Islet of Langerhans (tissue), 1 donor: ENCODE measurements around the gene LRRC28.
"Not testable (repeated sequence)": the region's sequence is repeated elsewhere in the genome, so short reads cannot be mapped to it uniquely, and the experiment has no call there.

Source experiments
- FAIRE-seq: peaks from one replicate; lab custom pipeline; 2011; peaks lifted over from hg19 to GRCh38; lab: Jason Lieb, UNC

LRRC28 gene

DNA sequence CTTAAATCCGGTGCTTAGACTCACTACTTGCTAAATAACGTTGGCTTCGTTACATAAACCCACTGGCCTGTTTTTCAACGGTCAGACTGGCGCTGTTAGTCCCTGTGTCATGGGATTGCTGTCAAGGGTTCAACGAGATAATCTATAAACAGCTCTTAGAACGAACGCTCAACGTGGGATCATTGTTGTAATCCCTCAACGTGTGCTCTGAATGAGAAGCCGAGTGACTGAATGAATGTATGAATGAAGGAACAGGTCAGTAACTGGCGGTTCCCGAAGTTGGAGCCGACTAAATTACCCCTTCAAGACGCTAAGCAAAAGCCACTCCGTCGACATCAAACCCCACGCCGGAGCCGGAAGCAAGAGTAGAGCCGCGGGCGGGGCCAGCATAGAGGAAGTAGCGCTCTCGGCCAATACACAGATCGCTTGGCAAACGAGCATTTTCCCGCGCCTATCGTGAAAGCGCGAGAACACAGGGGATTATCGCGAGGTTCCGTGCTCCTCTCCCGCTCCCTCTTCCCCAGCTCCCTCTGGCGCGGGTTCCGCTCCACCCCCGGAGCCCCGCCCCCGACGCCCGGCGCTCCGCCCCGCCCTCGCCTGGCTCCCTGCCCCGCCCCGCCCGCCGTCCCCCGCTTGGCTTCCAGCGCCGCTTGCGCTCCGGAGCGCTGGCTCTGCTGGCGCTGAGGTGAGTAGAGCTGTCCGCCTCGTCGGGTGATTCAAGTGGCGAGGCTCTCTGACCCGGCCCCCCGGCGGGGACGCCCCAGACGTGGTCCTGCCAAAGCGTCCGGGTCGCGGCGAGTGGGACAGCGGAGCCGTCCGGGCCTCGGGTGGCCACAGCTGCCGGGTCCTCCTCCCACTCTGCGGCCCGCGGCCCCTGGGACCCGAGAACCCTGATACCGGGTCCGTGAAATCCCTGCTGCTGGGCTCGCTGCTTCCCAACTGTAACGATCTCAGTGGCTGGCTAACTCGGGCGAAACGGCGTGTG is at the start of gene LRRC28:
Gene LRRC28, plus strand, starts transcription at position 625 of the 985 bp plus-strand sequence. CDS start 4,477 bp downstream, outside the sequence.
- FAIRE-seq, result peak; percentile 97

DNA sequence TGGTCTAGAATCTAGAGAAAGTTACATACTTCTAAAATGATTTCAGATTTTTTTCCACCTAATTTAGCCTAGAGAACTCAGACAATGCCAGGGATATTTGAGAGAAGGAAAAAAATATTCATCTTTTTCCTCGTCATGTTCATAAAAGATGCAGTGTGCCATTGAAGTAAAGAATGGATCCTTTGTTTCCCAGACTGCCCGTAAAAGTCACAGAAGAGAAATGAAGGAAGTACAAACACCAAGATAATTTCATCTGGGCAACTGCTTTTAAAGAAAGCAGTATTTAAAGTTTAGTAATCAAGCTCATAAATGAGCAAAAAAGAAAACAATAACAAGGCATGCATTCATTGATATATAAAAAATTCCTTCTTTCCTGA is 49.1 kb upstream of the LRRC28 start:
- no peak for FAIRE-seq

GRCh38 chr15:99207672-99208071 is 43.6 kb upstream of the LRRC28 start:
- FAIRE-seq, result no peak

DNA sequence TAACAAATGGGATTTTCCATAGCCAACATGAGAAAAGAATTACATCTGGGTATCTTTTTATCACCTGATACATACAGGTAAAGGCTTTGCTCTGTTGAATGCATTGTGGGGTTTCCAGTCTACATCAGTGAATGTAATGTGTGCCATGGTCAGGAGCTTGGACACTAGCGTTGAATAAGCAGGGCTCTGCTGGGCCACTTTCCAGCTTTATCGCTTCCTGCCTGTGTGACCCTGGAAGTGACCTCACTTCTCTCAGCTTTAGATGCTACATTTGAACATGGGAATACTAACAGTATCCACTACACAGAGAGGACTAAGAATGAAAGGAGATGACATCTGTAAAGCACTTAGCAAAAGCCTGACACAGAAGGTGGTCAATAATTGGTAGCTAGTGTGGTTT is 42.0 kb upstream of the LRRC28 start:
- FAIRE-seq, result no peak

DNA sequence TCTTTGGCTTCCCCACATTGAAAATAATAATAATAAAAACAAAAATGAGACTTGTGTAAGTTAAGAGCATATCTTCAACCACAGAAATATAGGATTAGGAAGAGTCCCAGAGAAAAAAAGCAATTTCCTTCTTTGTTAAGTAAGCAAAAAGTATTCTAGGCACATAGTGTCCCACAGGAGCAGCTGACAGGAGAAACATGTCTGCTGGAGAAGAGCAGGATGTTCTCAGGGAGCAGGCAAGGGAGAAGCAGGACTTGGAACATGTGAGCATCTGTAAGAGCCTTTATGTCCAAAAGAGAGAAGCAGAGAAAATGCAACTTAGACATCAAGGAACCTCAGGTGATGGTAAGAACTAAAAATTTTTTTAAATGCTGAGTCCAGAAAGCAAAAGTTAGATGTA is 40.9 kb upstream of the LRRC28 start:
- FAIRE-seq, result no peak

- no peak for FAIRE-seq
Measured at GRCh38 chr15:99211926-99212325, 39.4 kb upstream of the LRRC28 start.

DNA sequence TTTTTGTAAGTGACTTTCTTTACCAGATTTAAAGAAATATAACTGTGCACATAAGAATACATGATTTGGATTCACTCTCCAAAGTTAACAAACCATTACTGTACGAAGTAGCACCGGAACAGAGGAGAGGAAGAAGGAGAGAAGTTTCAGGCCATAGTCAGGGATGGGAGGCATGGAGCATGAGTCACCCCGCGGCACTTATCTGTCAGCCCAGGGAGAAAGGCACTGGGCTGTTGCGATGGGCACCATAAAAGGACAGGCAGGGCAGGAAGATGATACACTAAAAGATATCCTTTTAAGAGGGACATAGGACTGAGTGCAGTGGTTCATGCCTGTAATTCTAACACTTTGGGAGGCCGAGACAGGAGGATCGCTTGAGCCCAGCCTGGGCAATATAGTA is 38.9 kb upstream of the LRRC28 start:
- no peak for FAIRE-seq

GRCh38 chr15:99213187-99213811 is 38.0 kb upstream of the LRRC28 start:
- peak; percentile 96 for FAIRE-seq

DNA sequence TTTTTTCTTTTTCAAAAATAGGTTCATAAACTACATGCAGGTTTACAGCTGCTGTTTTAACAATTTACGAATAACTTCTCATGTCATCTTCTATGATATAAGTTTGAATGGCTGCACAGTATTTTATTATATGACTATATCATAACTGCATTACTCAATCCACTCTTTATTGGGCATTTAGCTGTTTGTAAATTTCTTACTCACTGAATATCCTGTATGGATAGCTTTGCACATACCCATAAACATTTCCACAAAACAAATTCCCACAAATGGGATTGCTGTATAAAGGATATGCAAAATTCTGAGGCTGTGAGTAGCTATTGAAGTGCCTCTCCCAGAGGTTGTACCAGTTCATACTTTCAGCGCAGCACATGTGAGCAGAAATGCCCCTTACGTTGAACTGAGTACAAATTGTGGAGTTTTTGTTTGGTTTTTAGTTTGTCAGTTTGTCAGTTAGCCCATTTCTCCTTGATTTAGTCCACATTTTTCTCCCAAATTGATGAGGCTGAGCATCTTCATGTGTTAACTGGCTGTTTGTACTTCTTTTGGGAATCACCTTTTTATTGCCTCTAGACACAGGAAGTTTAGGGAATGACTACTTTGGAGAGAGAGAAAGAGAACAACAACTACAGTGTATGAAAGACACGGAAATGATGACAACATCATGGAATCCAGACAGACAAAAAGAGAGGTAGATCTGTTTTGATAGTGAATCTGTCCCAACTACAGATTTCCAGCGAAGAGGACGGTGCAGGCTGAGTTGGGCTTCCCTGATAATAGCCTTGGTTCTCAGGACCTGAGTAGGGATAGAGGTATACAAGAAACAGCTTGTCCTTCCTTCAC is 26.7 kb upstream of the LRRC28 start:
- FAIRE-seq, result no peak

- no peak for FAIRE-seq
Measured at GRCh38 chr15:99226802-99227201, 24.5 kb upstream of the LRRC28 start.

DNA sequence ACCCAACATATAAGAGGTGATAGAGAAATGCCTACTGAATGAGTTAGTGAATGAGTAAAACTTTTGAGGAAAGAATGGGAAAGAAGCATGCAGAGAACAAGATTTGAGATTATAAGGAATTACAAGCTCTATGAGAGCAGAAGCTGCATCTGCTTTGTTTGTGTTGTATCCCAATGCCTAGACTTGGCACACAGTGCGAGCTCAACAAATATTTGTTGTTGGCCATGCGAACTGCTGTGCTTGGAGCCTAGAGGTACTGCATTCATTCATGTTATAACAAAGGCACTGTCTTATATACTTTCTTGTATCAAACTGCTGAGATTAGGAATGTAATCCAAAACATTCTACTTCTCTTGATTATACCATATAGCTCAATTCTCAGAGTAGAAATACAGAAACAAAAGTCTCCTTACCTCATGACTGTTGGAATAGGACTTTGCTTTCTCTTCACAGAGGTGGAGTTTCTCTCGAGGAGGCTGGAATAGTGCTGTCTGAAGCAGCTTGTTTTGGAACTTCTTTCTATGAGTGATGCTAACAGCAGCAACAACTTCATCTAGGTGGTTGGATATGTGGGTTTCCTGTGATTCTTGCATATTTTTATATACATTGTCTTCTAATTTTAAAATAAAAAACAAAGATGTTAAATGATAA is 23.0 kb upstream of the LRRC28 start:
- no peak for FAIRE-seq

DNA sequence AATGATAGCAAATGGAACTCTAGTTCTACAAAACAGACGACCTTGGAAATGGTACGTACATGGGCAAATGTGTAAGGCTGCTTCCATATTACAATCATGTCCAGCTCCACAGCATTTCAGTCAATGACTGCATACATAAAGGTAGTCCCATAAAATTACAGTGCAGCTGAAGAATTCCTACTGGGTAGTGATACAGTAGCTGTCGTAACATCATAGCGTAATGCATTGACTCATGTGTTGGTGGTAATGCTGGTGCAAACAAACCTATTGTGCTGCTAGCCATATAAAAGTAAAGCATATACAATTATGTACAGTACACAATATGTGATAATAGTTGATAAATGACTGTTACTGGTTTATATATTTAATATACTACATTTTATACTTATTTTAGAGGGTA is 20.4 kb upstream of the LRRC28 start:
- no peak for FAIRE-seq

- FAIRE-seq, result no peak
Measured at GRCh38 chr15:99232740-99233139, 18.5 kb upstream of the LRRC28 start.

GRCh38 chr15:99234160-99234559 is 17.1 kb upstream of the LRRC28 start:
- not testable (repeated sequence) for FAIRE-seq

DNA sequence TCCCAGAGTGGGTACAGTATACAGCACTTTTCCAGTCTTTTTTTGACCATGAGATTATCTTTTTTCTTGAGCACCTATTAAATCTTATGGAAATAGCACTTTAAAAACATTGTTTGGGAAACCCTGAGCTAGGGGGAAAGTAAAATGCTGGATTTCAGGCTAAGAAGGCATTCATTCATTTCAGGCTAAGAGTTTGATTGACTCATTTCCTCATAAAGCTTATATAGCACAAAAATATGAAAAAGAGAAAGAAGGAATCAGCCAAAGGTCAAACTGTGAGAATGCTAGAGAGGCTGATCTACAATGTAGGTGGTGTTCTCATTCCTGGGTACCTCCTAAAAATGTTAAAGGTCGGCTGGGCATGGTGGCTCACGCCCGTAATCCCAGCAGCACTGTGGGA is 12.4 kb upstream of the LRRC28 start:
- no peak for FAIRE-seq

- no peak for FAIRE-seq
Measured at GRCh38 chr15:99239545-99240198, 11.6 kb upstream of the LRRC28 start.

DNA sequence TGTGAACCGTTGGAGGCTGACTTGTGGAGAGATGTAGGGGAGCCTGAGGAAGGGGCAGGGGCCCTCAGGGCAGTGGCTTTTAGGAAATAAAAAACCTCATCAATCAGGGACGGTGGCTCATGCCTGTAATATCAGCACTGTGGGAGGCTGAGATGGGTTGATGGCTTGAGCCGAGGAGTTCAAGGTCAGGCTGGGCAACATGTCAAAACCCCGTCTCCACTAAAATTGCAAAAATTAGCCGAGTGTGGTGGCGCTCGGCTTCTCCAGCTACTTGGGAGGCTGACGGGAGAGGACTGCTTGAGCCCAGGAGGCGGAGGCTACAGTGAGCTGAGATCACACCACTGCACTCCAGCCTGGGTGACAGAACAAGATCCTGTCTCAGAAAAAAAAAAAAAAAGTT is 9.5 kb upstream of the LRRC28 start:
- FAIRE-seq, result no peak

GRCh38 chr15:99244306-99244705 is 7.0 kb upstream of the LRRC28 start:
- no peak for FAIRE-seq

DNA sequence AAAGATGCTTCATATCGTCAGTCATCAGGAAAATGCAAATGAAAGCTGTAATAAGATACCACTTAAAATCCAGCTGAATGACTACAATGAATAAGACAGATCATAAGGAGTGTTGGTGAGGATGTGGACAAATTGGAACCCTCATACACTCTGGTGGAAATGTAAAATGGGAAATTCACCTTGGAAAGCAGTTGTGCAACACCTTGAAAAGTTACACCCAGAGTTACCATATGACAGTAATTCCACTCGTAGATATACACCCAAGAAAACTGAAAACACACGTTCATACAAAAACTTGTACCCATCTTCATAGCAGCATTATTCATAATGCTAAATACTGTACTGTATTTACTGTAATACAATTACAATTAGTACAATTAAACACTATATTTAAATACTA is 4.2 kb upstream of the LRRC28 start:
- no peak for FAIRE-seq

- no peak for FAIRE-seq
Measured at GRCh38 chr15:99248000-99248715, 3.1 kb upstream of the LRRC28 start.

DNA sequence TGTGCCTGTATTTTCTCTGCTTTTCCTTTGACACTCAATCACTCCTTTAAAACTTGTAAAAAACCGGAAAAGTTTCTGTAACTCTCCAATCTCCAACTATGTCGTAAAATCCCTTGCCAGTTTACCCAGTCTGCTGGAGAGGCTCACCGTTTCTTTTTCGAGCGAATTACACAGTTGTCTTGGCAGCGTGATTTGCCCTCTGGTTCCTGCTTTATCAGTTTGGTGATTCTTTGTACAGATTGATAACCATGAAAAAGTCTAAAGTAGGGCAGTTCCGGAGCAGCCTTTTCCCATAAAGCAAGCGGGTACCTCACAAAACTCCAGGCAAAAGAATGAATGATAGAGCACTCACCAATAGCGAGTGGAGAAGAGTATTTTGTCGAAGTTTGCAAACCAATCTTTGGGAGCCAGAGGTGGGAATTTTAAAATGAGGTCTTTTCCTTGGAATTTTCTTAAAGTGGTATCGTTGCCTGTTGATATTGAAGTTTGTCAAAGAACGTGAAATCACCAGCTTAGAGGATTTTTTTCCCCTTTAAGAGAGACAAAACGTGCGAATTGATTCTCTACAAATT is 1.9 kb upstream of the LRRC28 start, which contains the start of gene TTC23:
Gene TTC23, minus strand, starts transcription at position 312 of the 572 bp plus-strand sequence. CDS start 20,869 bp downstream, outside the sequence.
- no peak for FAIRE-seq
